Measurements from ENCODE around the gene TMCC1.
"Not testable (repeated sequence)": the region's sequence is repeated elsewhere in the genome, so short reads cannot be mapped to it uniquely, and the experiment has no call there.

TMCC1 gene

DNA sequence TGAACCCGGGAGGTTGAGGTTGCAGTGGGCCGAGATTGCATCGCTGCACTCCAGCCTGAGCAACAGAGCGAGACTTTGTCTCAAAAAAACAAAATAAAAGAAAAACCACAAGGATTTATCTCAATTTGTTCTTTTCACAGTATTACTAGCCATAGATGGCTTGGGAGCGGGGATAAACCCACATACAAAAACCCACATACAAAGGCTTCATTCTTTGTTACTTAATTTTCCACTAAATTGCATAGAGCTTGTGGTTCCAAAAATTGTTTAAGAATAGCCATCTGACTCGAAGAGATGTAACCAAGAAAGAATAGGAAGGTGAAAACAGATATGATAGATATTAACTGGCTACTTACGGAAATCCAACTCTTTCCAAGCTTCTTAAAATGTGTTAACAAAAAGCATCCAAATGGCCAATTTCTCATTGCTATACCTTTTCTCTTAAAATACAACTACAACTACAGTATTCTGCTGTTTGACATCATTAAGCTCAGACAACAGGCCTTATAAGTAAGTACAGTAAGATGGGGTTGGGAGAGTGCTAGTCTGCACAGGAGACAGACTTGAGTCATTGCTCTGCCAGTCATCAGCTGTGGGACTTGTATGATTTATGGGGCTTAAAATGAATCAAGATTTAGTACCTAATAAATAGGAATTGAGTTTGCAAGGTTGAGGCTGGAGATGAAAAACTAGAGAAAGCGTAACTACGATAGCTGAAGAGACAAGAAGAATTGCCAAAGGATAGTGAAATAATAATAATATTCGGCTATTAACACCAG is 190.4 kb downstream of the TMCC1 start:
- TF ChIP-seq, protein P1, sequence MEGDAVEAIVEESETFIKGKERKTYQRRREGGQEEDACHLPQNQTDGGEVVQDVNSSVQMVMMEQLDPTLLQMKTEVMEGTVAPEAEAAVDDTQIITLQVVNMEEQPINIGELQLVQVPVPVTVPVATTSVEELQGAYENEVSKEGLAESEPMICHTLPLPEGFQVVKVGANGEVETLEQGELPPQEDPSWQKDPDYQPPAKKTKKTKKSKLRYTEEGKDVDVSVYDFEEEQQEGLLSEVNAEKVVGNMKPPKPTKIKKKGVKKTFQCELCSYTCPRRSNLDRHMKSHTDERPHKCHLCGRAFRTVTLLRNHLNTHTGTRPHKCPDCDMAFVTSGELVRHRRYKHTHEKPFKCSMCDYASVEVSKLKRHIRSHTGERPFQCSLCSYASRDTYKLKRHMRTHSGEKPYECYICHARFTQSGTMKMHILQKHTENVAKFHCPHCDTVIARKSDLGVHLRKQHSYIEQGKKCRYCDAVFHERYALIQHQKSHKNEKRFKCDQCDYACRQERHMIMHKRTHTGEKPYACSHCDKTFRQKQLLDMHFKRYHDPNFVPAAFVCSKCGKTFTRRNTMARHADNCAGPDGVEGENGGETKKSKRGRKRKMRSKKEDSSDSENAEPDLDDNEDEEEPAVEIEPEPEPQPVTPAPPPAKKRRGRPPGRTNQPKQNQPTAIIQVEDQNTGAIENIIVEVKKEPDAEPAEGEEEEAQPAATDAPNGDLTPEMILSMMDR (IDR thresholded peaks at IDR 0.05; ENCODE audit: low read depth, low read length, missing control alignments): no peak
- DNase-seq (ENCODE audit: low read depth): no peak
- H3K4me3 ChIP-seq (ENCODE audit: low read depth, low read length): no peak overlapping the region

DNA sequence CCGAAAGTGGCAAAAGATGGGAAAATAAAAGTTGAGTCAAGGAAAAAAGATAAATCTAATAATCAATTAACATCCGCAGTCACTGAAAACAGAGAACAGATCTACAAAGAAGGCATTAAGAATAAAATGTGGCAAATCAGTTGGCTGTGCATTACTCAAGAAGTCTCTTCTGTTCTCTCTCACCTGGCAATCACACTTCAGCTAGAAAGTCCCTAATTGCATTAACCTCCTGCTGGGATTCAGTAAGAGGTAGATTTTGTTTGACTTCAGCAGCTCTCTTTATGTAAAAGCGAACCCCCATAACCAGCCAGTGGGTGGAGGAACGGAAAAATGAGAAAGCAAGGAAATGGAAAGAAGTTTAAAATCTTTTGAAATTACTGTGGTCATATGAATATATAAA is 192.3 kb downstream of the TMCC1 start:
- H3K4me3 ChIP-seq (ENCODE audit: low read depth, low read length): no peak overlapping the region
- no peak for DNase-seq (ENCODE audit: low read depth)

DNA sequence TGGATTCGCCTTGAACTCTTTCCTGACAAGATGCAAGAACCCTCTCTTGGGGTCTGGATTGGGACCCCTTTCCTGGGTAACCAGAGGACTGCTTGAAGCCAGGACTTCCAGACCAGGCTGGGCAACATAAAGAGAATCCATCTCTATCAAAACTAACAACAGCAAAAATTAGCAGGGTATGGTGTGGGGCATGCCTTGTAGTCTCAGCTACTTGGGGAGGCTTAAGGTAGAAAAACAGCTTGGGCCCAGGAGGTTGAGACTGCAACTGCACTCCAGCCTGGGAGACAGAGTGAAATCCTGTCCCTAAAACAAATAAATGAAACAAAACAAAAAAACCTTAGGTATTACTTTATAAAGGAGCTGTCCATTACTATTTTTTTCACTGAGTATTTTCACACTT is 193.9 kb downstream of the TMCC1 start:
- H3K4me3 ChIP-seq (ENCODE audit: low read depth, low read length): no peak overlapping the region
- TF ChIP-seq, protein P1 (IDR thresholded peaks at IDR 0.05; ENCODE audit: low read depth, low read length, missing control alignments): no peak
- no peak for DNase-seq (ENCODE audit: low read depth)

More for the DNA sequence above, 192.3 kb downstream of the TMCC1 start:
- TF ChIP-seq, protein P1 (IDR thresholded peaks at IDR 0.05; ENCODE audit: low read depth, low read length, missing control alignments): no peak

DNA sequence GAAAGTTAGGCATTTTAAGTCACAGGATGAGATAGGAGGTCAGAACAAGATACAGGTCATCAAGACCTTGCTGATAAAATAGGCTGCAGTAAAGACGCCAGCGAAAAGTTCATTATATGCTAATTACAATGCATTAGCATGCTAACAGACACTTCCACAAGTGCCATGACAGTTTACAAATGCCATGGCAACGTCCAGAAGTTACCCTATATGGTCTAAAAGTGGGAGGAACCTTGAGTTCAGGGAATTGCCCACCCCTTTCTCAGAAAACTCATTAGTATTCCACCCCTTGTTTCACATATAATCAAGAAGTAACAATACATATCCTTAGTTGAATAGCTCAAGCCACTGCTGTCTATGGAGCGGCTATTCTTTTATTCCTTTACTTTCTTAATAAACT is 194.3 kb downstream of the TMCC1 start:
- H3K4me3 ChIP-seq (ENCODE audit: low read depth, low read length): no peak overlapping the region
- no peak for DNase-seq (ENCODE audit: low read depth)
- TF ChIP-seq, protein P1 (IDR thresholded peaks at IDR 0.05; ENCODE audit: low read depth, low read length, missing control alignments): no peak

DNA sequence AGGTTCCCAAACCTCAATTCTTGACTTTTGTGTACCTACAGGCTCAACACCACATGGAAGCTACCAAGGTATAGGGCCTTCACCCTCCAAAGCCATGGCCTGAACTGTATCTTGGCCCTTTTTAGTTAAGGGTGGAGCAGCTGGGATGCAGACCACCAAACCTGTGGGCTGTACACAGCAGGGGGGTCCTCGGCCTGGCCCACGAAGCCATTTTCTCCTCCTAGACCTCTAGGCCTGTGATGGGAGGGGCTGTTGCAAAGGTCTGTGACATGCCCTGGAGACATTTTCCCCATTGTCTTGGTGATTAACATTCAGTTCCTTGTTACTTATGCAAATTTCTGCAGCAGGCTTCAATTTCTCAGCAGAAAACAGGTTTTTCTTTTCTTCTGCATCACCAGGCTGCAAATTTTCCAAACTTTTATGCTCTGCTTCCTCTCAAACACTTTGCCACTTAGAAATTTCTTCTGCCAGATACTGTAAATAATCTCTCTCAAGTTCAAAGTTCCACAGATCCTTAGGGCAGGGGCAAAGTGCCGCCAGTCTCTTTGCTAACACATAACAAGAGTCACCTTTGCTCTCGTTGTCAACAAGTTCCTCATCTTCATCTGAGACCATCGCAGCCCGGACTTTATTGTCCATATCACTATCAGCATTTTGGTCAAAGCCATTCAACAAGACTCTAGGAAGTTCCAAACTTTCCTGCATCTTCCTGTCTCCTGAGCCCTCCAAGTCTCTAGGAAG is 196.1 kb downstream of the TMCC1 start:
- TF ChIP-seq, protein P1 (IDR thresholded peaks at IDR 0.05; ENCODE audit: low read depth, low read length, missing control alignments): no peak
- H3K4me3 ChIP-seq (ENCODE audit: low read depth, low read length): no peak overlapping the region
- no peak for DNase-seq (ENCODE audit: low read depth)

DNA sequence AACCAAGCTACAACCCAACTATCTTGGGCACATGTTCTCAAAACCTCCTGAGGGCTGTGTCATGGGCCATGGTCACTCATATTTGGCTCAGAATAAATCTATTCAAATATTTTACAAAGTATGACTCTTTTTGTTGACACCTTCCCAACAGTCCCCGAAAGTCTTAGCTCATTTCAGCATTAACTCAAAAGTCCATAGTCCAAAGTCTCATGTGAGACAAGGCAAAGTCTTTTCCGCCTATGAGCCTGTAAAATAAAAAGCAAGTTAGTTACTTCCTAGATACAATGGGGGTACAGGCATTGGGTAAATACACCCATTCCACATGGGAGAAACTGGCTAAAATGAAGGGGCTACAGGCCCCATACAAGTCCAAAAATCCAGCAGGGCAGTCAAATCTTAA is 197.1 kb downstream of the TMCC1 start:
- DNase-seq (ENCODE audit: low read depth); H3K4me3 ChIP-seq (ENCODE audit: low read depth, low read length): not testable (repeated sequence)

DNA sequence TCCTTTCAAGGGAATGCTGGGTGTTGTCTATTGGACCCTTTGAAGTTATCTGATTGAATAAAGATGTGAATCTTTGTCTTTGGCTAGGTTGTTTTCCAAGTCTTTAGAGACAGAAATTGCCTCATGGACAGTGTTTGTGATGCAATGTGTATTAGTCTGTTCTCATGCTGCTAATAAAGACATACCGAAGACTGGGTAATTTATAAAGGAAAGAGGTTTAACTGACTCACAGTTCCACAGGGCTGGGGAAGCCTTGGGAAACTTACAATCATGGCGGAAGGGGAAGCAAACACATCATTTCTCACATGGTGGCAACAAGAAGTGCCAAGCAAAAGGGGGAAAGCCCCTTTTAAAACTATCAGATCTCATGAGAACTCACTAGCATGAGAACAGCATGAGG is 198.3 kb downstream of the TMCC1 start:
- H3K4me3 ChIP-seq (ENCODE audit: low read depth, low read length): no peak overlapping the region
- TF ChIP-seq, protein P1 (IDR thresholded peaks at IDR 0.05; ENCODE audit: low read depth, low read length, missing control alignments): no peak
- no peak for DNase-seq (ENCODE audit: low read depth)
